ENCODE results near the gene SIGLEC10. TPM values are rescaled to one million over a fixed set of nuclear protein-coding genes. Genes with fewer than 3 reads are reported as not detected.

SIGLEC10 gene
- total and polyA plus RNA-seq, 10 donors = 38.0 to 155 (median 87.5) TPM

DNA sequence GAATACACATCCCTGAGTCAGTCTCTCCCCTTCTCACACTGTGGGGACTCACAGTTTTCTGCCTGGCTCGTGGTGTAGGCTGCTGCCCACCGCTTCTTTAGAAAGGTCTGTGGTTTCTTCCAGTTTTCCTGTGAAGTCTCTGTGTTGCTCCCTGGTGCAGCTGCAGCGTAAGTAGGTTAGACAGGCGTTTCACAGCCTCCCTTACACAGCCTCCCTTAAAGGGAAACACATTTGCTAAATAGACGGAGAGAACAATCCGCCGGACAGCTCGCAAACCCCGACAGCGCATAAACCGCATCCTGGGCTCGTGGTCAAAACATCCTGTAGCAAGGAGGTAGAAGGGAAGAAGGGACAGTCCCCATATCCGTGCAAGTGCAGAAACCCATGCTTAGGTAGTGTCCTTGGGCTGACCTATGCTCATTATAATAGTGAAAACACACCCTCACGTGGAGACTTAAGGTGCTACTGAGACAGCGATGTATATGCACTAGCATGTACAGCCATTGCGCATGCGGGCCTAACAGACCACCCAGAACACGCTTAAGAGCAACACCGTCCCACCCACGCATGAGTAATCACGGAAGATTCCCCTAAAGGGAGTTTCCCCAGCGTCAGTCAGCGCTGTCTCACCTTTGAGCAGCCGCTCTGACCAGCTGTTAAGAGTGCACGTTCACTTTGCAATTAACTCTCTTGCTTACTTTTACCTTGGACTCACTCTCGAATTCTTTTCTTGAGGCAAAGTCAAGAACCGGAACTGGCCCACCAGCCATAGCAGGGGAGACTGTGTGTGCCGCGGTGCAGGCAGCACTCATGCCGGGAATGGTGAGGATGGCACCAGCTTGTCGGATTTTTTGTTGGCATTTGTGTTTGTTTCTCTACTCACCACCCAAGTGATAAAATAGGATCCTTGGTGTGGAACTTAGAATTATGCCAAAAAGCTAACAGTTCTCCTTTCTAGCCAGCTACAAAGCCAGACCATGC is 24.3 kb upstream of the SIGLEC10 start:
- Histone ChIP-seq H3K9me3 (no peaks in the 10 kb centered on the region), H3K27ac (peak overlapping the region in 6 of 8 donors; percentile 20 to 64 (median 46)), H3K27me3 (replicated peaks in 1 of 7) (peaks cover 0 to 44% (median 5%) of the 10 kb centered on the region in 7 donors), H3K4me3 (peak overlapping the region in 4 of 8 donors; percentile 12 to 55 (median 19)), H3K4me1 (peaks cover 11 to 48% (median 32%) of the 10 kb centered on the region in 6 donors), H3K36me3 (no peaks in the 10 kb centered on the region)
- DNase-seq = peak; percentile 90
- WGBS, 5 donors = 20 to 38% (median 27%) methylated on average over 26 to 31 of the region's 31 CpGs
- TF ChIP-seq POLR2AphosphoS5 (IDR thresholded peaks at IDR 0.05) = peak in 2 of 3 donors; percentile 60 to 80
- TF ChIP-seq, protein P1, sequence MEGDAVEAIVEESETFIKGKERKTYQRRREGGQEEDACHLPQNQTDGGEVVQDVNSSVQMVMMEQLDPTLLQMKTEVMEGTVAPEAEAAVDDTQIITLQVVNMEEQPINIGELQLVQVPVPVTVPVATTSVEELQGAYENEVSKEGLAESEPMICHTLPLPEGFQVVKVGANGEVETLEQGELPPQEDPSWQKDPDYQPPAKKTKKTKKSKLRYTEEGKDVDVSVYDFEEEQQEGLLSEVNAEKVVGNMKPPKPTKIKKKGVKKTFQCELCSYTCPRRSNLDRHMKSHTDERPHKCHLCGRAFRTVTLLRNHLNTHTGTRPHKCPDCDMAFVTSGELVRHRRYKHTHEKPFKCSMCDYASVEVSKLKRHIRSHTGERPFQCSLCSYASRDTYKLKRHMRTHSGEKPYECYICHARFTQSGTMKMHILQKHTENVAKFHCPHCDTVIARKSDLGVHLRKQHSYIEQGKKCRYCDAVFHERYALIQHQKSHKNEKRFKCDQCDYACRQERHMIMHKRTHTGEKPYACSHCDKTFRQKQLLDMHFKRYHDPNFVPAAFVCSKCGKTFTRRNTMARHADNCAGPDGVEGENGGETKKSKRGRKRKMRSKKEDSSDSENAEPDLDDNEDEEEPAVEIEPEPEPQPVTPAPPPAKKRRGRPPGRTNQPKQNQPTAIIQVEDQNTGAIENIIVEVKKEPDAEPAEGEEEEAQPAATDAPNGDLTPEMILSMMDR (IDR thresholded peaks at IDR 0.05 in 8 of 11, conservative IDR thresholded peaks at IDR 0.05 in 3 of 11) = peak in 3 of 11 experiments; percentile 11 to 33 (median 29)
- no peak for TF ChIP-seq POLR2A (IDR thresholded peaks at IDR 0.05)
- intact Hi-C loops (cut with DNase I; ENCODE audit: low total_unique reads) = loop anchor here (5.0 kb wide), 1 partner anchor 104 kb away; no protein-coding TSS in a partner anchor

DNA sequence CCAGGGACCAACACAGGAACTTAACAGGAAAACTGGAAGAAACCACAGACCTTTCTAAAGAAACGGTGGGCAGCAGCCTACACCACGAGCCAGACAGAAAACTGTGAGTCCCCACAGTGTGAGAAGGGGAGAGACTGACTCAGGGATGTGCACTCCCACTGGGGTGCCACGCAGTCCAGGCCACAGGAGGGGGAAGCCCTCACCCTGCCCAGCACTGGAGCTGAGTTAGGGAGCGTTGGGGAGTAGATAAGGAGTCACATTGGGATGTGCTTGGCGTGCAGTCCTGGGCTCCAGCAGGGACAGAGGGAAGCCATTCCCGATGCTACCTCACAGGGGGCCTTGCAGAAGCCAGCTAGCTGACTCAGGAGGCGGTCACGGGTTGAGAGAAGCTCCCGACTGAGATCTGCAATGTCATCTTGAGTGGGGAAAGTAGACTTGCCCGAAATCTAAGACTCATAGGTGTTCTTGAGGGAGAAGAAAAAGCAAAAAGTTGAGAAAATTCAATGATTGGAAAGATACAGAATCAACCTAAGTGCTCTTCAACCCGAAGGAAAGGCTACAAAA is 23.5 kb upstream of the SIGLEC10 start:
- Histone ChIP-seq H3K27me3 (replicated peaks in 1 of 7) (peaks cover 0 to 51% (median 5%) of the 10 kb centered on the region in 7 donors), H3K9me3 (no peaks in the 10 kb centered on the region), H3K4me1 (peaks cover 11 to 48% (median 32%) of the 10 kb centered on the region in 6 donors), H3K27ac (peak overlapping the region in 5 of 8 donors; percentile 29 to 64 (median 56)), H3K36me3 (no peaks in the 10 kb centered on the region), H3K4me3 (peak overlapping the region in 4 of 8 donors; percentile 12 to 55 (median 19))
- intact Hi-C loops (cut with DNase I; ENCODE audit: low total_unique reads) = loop anchor here (5.0 kb wide), 1 partner anchor 104 kb away; no protein-coding TSS in a partner anchor
- peak; percentile 76 for DNase-seq
- 13 to 30% (median 17%) methylated on average over 11 of the region's 11 CpGs for WGBS, 5 donors
- TF ChIP-seq POLR2A (IDR thresholded peaks at IDR 0.05) = no peak
- TF ChIP-seq, protein P1 (IDR thresholded peaks at IDR 0.05 in 8 of 11, conservative IDR thresholded peaks at IDR 0.05 in 3 of 11) = no peak
- no peak for TF ChIP-seq POLR2AphosphoS5 (IDR thresholded peaks at IDR 0.05)

DNA sequence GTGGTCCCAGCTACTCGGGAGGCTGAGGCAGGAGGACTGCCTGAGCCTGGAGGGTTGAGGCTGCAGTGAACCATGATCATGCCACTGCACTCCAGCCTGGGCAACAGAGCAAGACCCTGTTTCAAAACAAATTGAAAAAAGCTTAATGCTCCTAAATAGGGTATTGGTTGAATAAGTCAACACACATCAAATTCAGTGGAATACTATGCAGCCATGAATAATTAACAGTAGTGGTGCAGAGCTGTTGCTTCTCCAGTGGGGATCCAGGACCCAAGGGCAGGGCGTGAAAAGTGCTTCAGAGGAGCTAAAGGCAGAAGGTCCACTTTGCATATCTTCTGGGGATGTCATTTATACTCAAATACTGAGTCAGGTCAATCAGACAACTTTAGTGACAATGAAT is 22.6 kb upstream of the SIGLEC10 start:
- Histone ChIP-seq H3K27me3 (replicated peaks in 1 of 7) (peaks cover 0 to 51% (median 5%) of the 10 kb centered on the region in 7 donors), H3K4me3 (no peak overlapping the region), H3K27ac (no peak overlapping the region), H3K36me3 (no peaks in the 10 kb centered on the region), H3K4me1 (peaks cover 11 to 48% (median 32%) of the 10 kb centered on the region in 6 donors), H3K9me3 (no peaks in the 10 kb centered on the region)
- peak; percentile 18 for DNase-seq
- TF ChIP-seq POLR2A (IDR thresholded peaks at IDR 0.05) (no peak), POLR2AphosphoS5 (IDR thresholded peaks at IDR 0.05) (no peak)
- TF ChIP-seq, protein P1 (IDR thresholded peaks at IDR 0.05 in 8 of 11, conservative IDR thresholded peaks at IDR 0.05 in 3 of 11) = no peak
- intact Hi-C loops (cut with DNase I; ENCODE audit: low total_unique reads) = loop anchor here (5.0 kb wide), 1 partner anchor 103 kb away; no protein-coding TSS in a partner anchor
- WGBS, 5 donors = 79 to 90% (median 83%) methylated on average over 2 of the region's 2 CpGs
